ENCODE results near the gene DNAJC24.

The DNAJC24 gene

DNA sequence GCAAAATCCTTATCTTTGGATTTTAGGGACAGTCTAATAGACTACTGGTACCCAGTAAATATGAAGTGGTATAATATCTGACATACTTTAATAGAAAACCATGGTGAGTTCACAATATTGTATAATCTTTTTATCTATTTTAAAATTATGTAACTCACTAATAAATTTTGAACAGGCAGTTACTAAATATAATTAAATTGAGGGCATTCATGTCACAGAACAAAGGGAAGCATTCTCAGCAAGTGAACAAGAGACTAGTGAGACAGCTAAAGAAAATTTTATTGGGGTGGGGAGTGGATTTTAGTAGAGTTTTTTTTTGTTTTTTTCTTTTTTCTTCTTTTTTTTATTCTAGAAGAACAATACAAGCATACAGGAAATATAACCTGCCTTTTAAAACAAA, 55.0 kb downstream of the DNAJC24 start:
- Histone ChIP-seq H3K79me2 (ENCODE audit: control insufficient read depth, insufficient read depth, low read length) (no peaks in the 10 kb centered on the region), H3K4me2 (ENCODE audit: low read length) (no peak overlapping the region), H3K4me3 (ENCODE audit: low read length) (no peak overlapping the region), H3K18ac (ENCODE audit: low read length) (no peak overlapping the region), H2AK5ac (ENCODE audit: low read length) (no peak overlapping the region), H2BK15ac (replicated peaks; ENCODE audit: low read depth) (no peak overlapping the region), H2BK120ac (ENCODE audit: low read depth, low read length) (no peak overlapping the region), H4K5ac (ENCODE audit: low read length) (no peak overlapping the region), H3K36me3 (ENCODE audit: control insufficient read depth, insufficient read depth, low read length) (no peaks in the 10 kb centered on the region), H3K9ac (ENCODE audit: low read length) (no peak overlapping the region), H3K4ac (ENCODE audit: low read depth, low read length) (no peak overlapping the region), H3K56ac (ENCODE audit: low read length) (no peak overlapping the region), H3K27me3 (ENCODE audit: insufficient read depth, low read length, poor library complexity) (no peaks in the 10 kb centered on the region), H3K27ac (ENCODE audit: low read depth, low read length) (no peak overlapping the region), H2BK5ac (ENCODE audit: low read length) (no peak overlapping the region), H4K8ac (ENCODE audit: low read depth, low read length) (no peak overlapping the region), H3K4me1 (ENCODE audit: control insufficient read depth, low read depth, low read length) (no peaks in the 10 kb centered on the region), H3K79me1 (ENCODE audit: low read length) (no peaks in the 10 kb centered on the region), H3K23ac (ENCODE audit: low read length) (no peak overlapping the region)
- no peak for DNase-seq

DNA sequence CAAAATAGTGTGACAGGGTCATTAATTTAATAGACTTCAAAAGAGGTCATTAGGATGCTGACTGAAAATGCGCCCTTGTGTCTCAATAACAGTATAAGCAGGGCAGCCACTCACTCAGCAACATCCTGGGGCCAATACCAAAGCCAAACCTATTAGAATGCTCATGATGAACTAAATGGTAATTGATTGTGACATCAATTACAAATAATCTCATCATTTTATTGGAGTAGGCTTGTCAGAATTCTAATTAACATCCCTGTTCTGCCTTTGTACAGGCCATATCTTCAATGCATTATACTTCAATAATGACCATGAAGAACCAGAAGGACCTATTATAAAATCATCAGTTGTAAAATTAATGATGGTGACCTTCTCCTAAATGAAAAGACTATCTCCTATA, 64.2 kb downstream of the DNAJC24 start:
- WGBS (ENCODE audit: extremely low coverage, insufficient coverage, low lambda C conversion rate), result no CpG with 5 or more reads among the region's 1 CpG

DNA sequence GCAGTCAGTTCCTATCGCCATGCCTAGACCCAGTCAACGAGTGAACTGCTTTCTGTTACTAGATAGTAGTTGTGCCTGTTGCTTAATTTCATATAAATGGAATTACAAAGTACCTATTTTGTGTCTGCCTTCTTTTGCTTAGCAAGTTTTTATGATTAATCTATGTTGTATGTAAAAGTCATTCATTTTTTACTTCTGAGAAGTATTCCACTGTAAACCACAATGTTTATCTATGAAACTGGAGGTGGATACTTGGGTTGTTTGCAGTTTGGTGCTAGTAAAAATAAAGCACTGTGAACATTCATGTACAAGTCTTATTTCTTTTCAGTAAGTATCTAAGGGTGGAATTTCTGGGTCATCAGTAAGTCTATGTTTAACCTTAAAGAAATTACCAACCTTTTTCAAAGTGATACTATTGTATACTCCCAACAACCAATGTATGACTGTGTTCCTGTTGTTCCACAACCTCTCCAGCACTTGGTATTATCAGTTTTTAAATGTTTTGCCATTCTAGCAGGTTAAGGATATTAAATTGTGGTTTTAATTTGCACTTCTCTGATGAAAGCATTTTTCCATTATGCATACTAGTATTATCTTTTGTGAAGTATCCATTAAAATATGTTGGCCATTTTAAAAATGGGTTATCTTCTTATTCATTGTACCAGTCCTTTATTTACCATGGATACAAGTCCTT, 68.2 kb downstream of the DNAJC24 start:
- Histone ChIP-seq H3K18ac (ENCODE audit: low read length) (no peak overlapping the region), H2BK120ac (ENCODE audit: low read depth, low read length) (no peak overlapping the region), H3K4me3 (ENCODE audit: low read length) (no peak overlapping the region), H3K4me2 (ENCODE audit: low read length) (no peak overlapping the region), H3K27me3 (ENCODE audit: insufficient read depth, low read length, poor library complexity) (no peaks in the 10 kb centered on the region), H3K23ac (ENCODE audit: low read length) (no peak overlapping the region), H3K56ac (ENCODE audit: low read length) (no peak overlapping the region), H3K27ac (ENCODE audit: low read depth, low read length) (no peak overlapping the region), H4K5ac (ENCODE audit: low read length) (no peak overlapping the region), H3K36me3 (ENCODE audit: control insufficient read depth, insufficient read depth, low read length) (no peaks in the 10 kb centered on the region), H3K4me1 (ENCODE audit: control insufficient read depth, low read depth, low read length) (no peaks in the 10 kb centered on the region), H4K8ac (ENCODE audit: low read depth, low read length) (no peak overlapping the region), H3K79me2 (ENCODE audit: control insufficient read depth, insufficient read depth, low read length) (no peaks in the 10 kb centered on the region), H2AK5ac (ENCODE audit: low read length) (no peak overlapping the region), H3K9ac (ENCODE audit: low read length) (no peak overlapping the region), H3K79me1 (ENCODE audit: low read length) (no peaks in the 10 kb centered on the region), H2BK5ac (ENCODE audit: low read length) (no peak overlapping the region), H3K4ac (ENCODE audit: low read depth, low read length) (no peak overlapping the region), H2BK15ac (replicated peaks; ENCODE audit: low read depth) (no peak overlapping the region)
- WGBS (ENCODE audit: extremely low coverage, insufficient coverage, low lambda C conversion rate), result no CpG with 5 or more reads among the region's 2 CpGs
- DNase-seq, result no peak

More for the DNA sequence above, 64.2 kb downstream of the DNAJC24 start:
- H3K4me3 ChIP-seq (ENCODE audit: low read length), result no peak overlapping the region
- no peak overlapping the region for H3K56ac ChIP-seq (ENCODE audit: low read length)
- H3K36me3 ChIP-seq (ENCODE audit: control insufficient read depth, insufficient read depth, low read length), result no peaks in the 10 kb centered on the region
- H2BK5ac ChIP-seq (ENCODE audit: low read length), result no peak overlapping the region
- no peak overlapping the region for H2AK5ac ChIP-seq (ENCODE audit: low read length)
- H2BK120ac ChIP-seq (ENCODE audit: low read depth, low read length), result no peak overlapping the region
- no peak overlapping the region for H3K23ac ChIP-seq (ENCODE audit: low read length)
- no peak overlapping the region for H3K27ac ChIP-seq (ENCODE audit: low read depth, low read length)
- H3K79me1 ChIP-seq (ENCODE audit: low read length), result no peaks in the 10 kb centered on the region
- H3K79me2 ChIP-seq (ENCODE audit: control insufficient read depth, insufficient read depth, low read length), result no peaks in the 10 kb centered on the region
- H3K4ac ChIP-seq (ENCODE audit: low read depth, low read length), result no peak overlapping the region
- no peak overlapping the region for H4K5ac ChIP-seq (ENCODE audit: low read length)
- no peaks in the 10 kb centered on the region for H3K27me3 ChIP-seq (ENCODE audit: insufficient read depth, low read length, poor library complexity)
- H3K4me1 ChIP-seq (ENCODE audit: control insufficient read depth, low read depth, low read length), result no peaks in the 10 kb centered on the region
- H3K9ac ChIP-seq (ENCODE audit: low read length), result no peak overlapping the region
- H4K8ac ChIP-seq (ENCODE audit: low read depth, low read length), result no peak overlapping the region
- no peak overlapping the region for H2BK15ac ChIP-seq (replicated peaks; ENCODE audit: low read depth)
- no peak overlapping the region for H3K18ac ChIP-seq (ENCODE audit: low read length)
- no peak for DNase-seq
- no peak overlapping the region for H3K4me2 ChIP-seq (ENCODE audit: low read length)

DNA sequence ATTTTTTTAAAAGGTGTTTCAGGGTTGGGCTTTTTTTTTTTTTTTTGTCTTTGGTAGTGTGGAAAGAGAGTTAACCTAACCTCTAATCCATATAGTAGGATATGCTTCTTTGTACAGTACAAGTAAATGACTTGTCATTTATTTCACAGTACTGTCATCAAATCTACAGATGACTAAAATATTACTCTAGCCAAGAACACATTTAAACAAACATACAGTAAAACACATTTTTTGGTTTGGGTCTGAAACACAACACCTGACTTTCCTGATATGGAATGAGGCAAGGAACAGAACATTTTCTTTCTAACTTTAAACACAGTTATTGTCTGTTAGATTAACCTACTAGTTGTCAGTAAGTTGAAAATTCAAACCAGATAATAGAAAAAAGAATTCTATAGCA, 71.6 kb downstream of the DNAJC24 start:
- Histone ChIP-seq H3K4me1 (ENCODE audit: control insufficient read depth, low read depth, low read length) (no peaks in the 10 kb centered on the region), H3K23ac (ENCODE audit: low read length) (no peak overlapping the region), H3K27ac (ENCODE audit: low read depth, low read length) (no peak overlapping the region), H4K5ac (ENCODE audit: low read length) (no peak overlapping the region), H3K36me3 (ENCODE audit: control insufficient read depth, insufficient read depth, low read length) (no peaks in the 10 kb centered on the region), H3K4me2 (ENCODE audit: low read length) (no peak overlapping the region), H4K8ac (ENCODE audit: low read depth, low read length) (no peak overlapping the region), H3K79me1 (ENCODE audit: low read length) (no peaks in the 10 kb centered on the region), H2BK120ac (ENCODE audit: low read depth, low read length) (no peak overlapping the region), H3K56ac (ENCODE audit: low read length) (no peak overlapping the region), H2BK15ac (replicated peaks; ENCODE audit: low read depth) (no peak overlapping the region), H3K4ac (ENCODE audit: low read depth, low read length) (no peak overlapping the region), H3K79me2 (ENCODE audit: control insufficient read depth, insufficient read depth, low read length) (no peaks in the 10 kb centered on the region), H3K27me3 (ENCODE audit: insufficient read depth, low read length, poor library complexity) (no peaks in the 10 kb centered on the region), H3K18ac (ENCODE audit: low read length) (no peak overlapping the region), H2AK5ac (ENCODE audit: low read length) (no peak overlapping the region), H3K4me3 (ENCODE audit: low read length) (no peak overlapping the region), H2BK5ac (ENCODE audit: low read length) (no peak overlapping the region), H3K9ac (ENCODE audit: low read length) (no peak overlapping the region)
- no peak for DNase-seq

DNA sequence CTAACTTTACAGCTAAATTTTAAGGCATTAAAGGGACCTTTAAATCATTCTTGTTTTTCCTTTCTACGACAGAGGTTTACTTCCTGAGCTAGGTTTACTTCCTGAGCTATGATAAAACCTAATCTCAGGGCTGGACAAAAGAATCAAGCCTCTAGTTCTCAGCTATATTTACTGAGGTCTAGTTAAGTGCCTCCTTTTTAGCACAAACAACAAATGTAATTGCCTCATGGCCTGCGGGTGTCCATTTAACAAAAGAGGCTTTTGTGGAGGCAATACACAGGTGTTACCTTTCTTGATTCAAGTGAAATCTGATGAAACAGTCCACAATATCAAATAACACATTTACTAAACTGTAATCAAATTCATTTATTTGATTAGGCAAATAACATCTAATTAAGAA, 72.4 kb downstream of the DNAJC24 start:
- Histone ChIP-seq H2BK15ac (replicated peaks; ENCODE audit: low read depth) (no peak overlapping the region), H3K79me1 (ENCODE audit: low read length) (no peaks in the 10 kb centered on the region), H3K56ac (ENCODE audit: low read length) (no peak overlapping the region), H3K23ac (ENCODE audit: low read length) (no peak overlapping the region), H2BK5ac (ENCODE audit: low read length) (no peak overlapping the region), H3K27me3 (ENCODE audit: insufficient read depth, low read length, poor library complexity) (no peaks in the 10 kb centered on the region), H3K9ac (ENCODE audit: low read length) (no peak overlapping the region), H4K8ac (ENCODE audit: low read depth, low read length) (no peak overlapping the region), H3K4me3 (ENCODE audit: low read length) (no peak overlapping the region), H4K5ac (ENCODE audit: low read length) (no peak overlapping the region), H2BK120ac (ENCODE audit: low read depth, low read length) (no peak overlapping the region), H3K27ac (ENCODE audit: low read depth, low read length) (no peak overlapping the region), H3K4ac (ENCODE audit: low read depth, low read length) (no peak overlapping the region), H3K4me1 (ENCODE audit: control insufficient read depth, low read depth, low read length) (no peaks in the 10 kb centered on the region), H3K18ac (ENCODE audit: low read length) (no peak overlapping the region), H3K4me2 (ENCODE audit: low read length) (no peak overlapping the region), H3K36me3 (ENCODE audit: control insufficient read depth, insufficient read depth, low read length) (no peaks in the 10 kb centered on the region), H2AK5ac (ENCODE audit: low read length) (no peak overlapping the region), H3K79me2 (ENCODE audit: control insufficient read depth, insufficient read depth, low read length) (no peaks in the 10 kb centered on the region)
- no peak for DNase-seq
- WGBS (ENCODE audit: extremely low coverage, insufficient coverage, low lambda C conversion rate), result no CpG with 5 or more reads among the region's 2 CpGs

DNA sequence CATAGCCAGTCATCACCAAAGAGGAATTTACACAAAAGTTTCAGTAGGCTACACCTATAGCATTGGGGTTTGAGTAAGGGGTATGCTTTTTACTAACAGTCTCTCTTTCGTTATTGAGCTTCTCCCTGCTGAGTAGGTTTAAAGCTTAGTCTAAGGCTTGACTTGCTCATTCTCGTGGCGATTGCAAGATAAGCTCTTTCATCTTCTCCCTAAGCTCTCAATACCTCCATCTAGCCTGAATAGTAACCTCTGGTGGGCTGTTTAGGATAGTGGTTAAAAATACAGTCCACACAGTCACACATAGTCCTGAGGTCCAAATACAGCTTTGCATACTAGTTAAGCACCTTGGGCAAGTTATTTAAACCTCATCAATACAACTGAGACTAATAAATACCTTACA, 74.1 kb downstream of the DNAJC24 start:
- no peak overlapping the region for H3K56ac ChIP-seq (ENCODE audit: low read length)
- no peaks in the 10 kb centered on the region for H3K79me2 ChIP-seq (ENCODE audit: control insufficient read depth, insufficient read depth, low read length)
- WGBS (ENCODE audit: extremely low coverage, insufficient coverage, low lambda C conversion rate), result no CpG with 5 or more reads among the region's 3 CpGs
- H2BK5ac ChIP-seq (ENCODE audit: low read length), result no peak overlapping the region
- no peak overlapping the region for H2AK5ac ChIP-seq (ENCODE audit: low read length)
- H3K27me3 ChIP-seq (ENCODE audit: insufficient read depth, low read length, poor library complexity), result no peaks in the 10 kb centered on the region
- peak; percentile 7 for DNase-seq
- no peak overlapping the region for H2BK120ac ChIP-seq (ENCODE audit: low read depth, low read length)
- H3K4me3 ChIP-seq (ENCODE audit: low read length), result no peak overlapping the region
- no peak overlapping the region for H3K27ac ChIP-seq (ENCODE audit: low read depth, low read length)
- H3K36me3 ChIP-seq (ENCODE audit: control insufficient read depth, insufficient read depth, low read length), result no peaks in the 10 kb centered on the region
- no peak overlapping the region for H4K8ac ChIP-seq (ENCODE audit: low read depth, low read length)
- no peak overlapping the region for H3K4me2 ChIP-seq (ENCODE audit: low read length)
- H3K23ac ChIP-seq (ENCODE audit: low read length), result no peak overlapping the region
- no peaks in the 10 kb centered on the region for H3K4me1 ChIP-seq (ENCODE audit: control insufficient read depth, low read depth, low read length)
- no peak overlapping the region for H2BK15ac ChIP-seq (replicated peaks; ENCODE audit: low read depth)
- no peak overlapping the region for H3K18ac ChIP-seq (ENCODE audit: low read length)
- H3K9ac ChIP-seq (ENCODE audit: low read length), result no peak overlapping the region
- H4K5ac ChIP-seq (ENCODE audit: low read length), result no peak overlapping the region
- H3K4ac ChIP-seq (ENCODE audit: low read depth, low read length), result no peak overlapping the region
- H3K79me1 ChIP-seq (ENCODE audit: low read length), result no peaks in the 10 kb centered on the region
